ENCODE data around the gene LENEP. TPM values are rescaled to one million over a fixed set of nuclear protein-coding genes. Genes with fewer than 3 reads are reported as not detected.

The LENEP gene
- total and polyA plus RNA-seq, 11 donors, result not detected

DNA sequence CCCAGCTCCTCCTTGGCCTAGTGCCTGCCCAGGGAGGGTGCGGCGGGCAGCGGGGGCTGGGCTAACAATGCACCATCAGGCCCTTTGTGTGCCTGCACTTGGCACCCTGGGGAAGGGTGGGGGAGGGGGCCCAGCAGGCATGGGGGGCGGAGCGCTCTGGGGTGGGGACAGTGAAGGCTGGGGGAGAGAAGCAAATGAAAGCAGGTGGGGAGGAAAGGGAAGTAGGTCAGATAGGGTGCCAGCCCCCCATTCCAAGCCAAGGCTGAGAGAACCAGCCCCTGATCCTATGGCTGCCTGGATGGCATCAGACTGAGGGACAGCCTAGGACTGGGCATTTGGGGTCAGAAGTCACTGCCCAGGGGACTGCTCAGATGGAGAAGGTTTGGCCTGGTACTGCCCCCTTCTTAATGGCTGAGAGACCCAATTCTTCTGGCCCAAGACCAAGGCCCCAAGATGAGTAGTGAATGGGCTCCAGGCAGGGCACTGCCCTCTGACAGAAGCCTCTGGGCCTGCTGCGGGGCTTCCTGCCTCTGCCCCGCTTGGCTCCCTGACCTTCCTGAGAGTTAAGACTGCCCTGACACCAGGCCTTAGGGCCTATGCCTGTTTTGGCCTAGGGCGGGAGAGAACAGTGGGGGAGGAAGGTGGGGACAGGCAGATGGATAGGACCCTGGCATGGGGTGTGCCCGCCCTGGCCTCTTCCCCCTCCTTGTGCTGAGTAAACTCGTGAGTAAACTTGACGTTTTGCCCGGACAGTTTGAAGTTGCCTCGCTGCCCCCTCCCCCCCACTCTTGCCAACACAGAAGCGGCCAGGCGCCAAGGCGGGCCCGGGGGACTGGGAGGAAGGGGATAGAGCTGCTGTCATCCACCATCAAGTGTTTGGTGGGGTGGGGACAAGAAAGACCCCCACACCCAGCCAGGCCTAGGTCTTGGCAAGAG is 12.0 kb downstream of the LENEP start:
- WGBS, 4 donors, result 38 to 45% (median 42%) methylated on average over 16 to 17 of the region's 17 CpGs
- no peaks in the 10 kb centered on the region for H3K36me3 ChIP-seq
- no peaks in the 10 kb centered on the region for H3K27me3 ChIP-seq
- peak overlapping the region in 8 of 12 donors; percentile 26 to 96 (median 84) for H3K4me3 ChIP-seq
- peak overlapping the region; percentile 77 to 98 (median 95) for H3K27ac ChIP-seq
- peaks cover 5 to 64% (median 50%) of the 10 kb centered on the region in 12 donors for H3K4me1 ChIP-seq
- peak in 3 of 4 donors; percentile 0 to 31 (median 27) for ATAC-seq
- peak; percentile 78 to 89 (median 82) for DNase-seq
- TF ChIP-seq POLR2A (IDR thresholded peaks at IDR 0.05), result peak in 1 of 2 donors; percentile 46
- TF ChIP-seq, protein P1, sequence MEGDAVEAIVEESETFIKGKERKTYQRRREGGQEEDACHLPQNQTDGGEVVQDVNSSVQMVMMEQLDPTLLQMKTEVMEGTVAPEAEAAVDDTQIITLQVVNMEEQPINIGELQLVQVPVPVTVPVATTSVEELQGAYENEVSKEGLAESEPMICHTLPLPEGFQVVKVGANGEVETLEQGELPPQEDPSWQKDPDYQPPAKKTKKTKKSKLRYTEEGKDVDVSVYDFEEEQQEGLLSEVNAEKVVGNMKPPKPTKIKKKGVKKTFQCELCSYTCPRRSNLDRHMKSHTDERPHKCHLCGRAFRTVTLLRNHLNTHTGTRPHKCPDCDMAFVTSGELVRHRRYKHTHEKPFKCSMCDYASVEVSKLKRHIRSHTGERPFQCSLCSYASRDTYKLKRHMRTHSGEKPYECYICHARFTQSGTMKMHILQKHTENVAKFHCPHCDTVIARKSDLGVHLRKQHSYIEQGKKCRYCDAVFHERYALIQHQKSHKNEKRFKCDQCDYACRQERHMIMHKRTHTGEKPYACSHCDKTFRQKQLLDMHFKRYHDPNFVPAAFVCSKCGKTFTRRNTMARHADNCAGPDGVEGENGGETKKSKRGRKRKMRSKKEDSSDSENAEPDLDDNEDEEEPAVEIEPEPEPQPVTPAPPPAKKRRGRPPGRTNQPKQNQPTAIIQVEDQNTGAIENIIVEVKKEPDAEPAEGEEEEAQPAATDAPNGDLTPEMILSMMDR (IDR thresholded peaks at IDR 0.05), result no peak
- no peaks in the 10 kb centered on the region for H3K9me3 ChIP-seq
- intact Hi-C loops (cut with DNase I), result no loop called here

DNA sequence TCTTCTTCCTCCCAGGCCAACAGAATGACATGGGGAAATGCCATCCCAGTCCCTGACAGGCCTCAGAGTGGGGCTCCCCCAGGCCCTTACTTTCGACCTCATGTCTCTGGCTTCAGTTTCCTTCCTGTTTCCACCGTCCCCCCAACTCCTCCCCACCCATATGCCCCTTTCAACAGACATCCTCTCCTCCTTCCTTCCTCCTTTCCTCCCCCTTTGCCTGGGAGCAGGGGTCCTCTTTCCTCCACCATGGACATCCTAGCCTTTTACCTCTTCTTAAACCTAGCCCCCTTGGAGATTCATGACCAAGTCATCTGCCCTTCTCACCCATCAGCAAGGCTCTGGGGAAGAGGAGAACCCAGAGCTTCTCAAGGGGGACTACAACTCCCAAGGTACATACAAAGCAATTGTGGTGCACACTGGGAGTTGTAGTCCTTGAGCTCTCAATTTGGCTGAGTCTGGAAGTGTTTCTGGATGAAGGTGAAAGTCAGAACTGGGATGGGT is 13.3 kb downstream of the LENEP start:
- H3K4me1 ChIP-seq, result peaks cover 8 to 75% (median 55%) of the 10 kb centered on the region in 12 donors
- intact Hi-C loops (cut with DNase I), result no loop called here
- ATAC-seq, result no peak
- peak in 2 of 5 donors; percentile 43 to 44 for DNase-seq
- H3K27me3 ChIP-seq, result no peaks in the 10 kb centered on the region
- H3K36me3 ChIP-seq, result no peaks in the 10 kb centered on the region
- TF ChIP-seq, protein P1 (IDR thresholded peaks at IDR 0.05), result no peak
- TF ChIP-seq POLR2A (IDR thresholded peaks at IDR 0.05), result no peak
- peak overlapping the region in 2 of 12 donors; percentile 7 to 83 for H3K4me3 ChIP-seq
- no peaks in the 10 kb centered on the region for H3K9me3 ChIP-seq
- 42 to 64% (median 47%) methylated on average over 2 of the region's 2 CpGs for WGBS, 4 donors
- H3K27ac ChIP-seq, result peak overlapping the region; percentile 77 to 98 (median 95)

DNA sequence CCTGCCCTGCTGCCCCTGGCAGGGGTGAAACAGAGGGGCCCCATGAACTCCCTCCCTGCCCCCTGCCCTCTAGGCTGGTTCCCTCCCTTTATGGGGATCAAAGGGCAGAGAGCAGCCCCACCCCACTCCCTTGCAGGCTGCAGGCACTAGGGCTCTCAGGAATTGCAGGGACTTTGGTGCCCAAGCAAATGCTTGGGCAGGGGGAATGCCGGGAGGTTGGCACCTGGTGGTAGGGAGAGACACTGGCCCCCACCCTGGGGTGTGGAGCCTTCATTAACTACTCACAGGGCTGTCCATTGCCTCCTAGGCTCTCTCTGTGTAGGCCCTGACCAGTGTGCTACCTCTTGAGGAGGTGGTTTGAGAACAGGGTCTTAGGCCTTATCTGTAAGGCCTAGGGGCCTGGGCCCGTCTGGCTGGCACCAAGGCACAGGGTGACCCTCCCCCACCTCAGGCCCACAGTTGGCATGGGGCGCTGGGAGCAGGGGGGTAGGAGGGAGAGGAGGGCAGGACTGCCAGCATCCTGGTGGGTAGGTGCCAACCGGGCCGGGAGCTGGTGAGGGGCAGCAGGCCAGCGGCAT is 14.0 kb downstream of the LENEP start:
- Histone ChIP-seq H3K9me3 (no peaks in the 10 kb centered on the region), H3K36me3 (no peaks in the 10 kb centered on the region), H3K27me3 (no peaks in the 10 kb centered on the region), H3K27ac (peak overlapping the region in 11 of 12 donors; percentile 66 to 98 (median 95)), H3K4me1 (peaks cover 8 to 82% (median 61%) of the 10 kb centered on the region in 12 donors), H3K4me3 (peak overlapping the region in 7 of 12 donors; percentile 1 to 59 (median 32))
- WGBS, 4 donors, result 52 to 61% (median 56%) methylated on average over 6 of the region's 6 CpGs
- intact Hi-C loops (cut with DNase I), result no loop called here
- DNase-seq, result peak; percentile 75 to 88 (median 85)
- ATAC-seq, result peak; percentile 28 to 55 (median 32)
- TF ChIP-seq, protein P1 (IDR thresholded peaks at IDR 0.05), result no peak
- TF ChIP-seq POLR2A (IDR thresholded peaks at IDR 0.05), result no peak

Measured in heart left ventricle (tissue), 16 donors.